ENCODE results near the gene CDC42BPB. TPM values are rescaled to one million over a fixed set of nuclear protein-coding genes. Genes with fewer than 3 reads are reported as not detected.

CDC42BPB gene
- total and polyA plus RNA-seq, 8 donors: 73.4 to 91.4 (median 79.5) TPM

DNA sequence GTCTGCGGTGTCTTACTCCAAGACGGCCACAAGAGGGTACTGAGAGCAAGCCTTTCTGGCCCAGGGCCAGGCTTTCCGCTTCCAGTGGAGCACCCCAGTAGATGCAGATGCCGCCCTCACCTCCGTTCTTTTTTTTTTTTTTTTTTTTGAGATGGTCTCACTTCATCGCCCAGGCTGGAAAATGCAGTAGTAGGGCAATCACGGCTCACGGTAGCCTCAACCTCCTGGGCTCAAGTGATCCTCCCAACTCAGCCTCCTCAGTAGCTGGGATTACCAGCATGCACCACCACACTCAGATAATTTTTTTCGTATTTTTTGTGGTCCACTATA lies 21.0 kb upstream of the CDC42BPB start:
- H3K27me3 ChIP-seq: peaks cover 0 to 32% of the 10 kb centered on the region in 2 donors
- intact Hi-C loops (cut with DNase I): no loop called here
- H3K27ac ChIP-seq: no peak overlapping the region
- H3K9me3 ChIP-seq: no peaks in the 10 kb centered on the region
- TF ChIP-seq, protein P1, sequence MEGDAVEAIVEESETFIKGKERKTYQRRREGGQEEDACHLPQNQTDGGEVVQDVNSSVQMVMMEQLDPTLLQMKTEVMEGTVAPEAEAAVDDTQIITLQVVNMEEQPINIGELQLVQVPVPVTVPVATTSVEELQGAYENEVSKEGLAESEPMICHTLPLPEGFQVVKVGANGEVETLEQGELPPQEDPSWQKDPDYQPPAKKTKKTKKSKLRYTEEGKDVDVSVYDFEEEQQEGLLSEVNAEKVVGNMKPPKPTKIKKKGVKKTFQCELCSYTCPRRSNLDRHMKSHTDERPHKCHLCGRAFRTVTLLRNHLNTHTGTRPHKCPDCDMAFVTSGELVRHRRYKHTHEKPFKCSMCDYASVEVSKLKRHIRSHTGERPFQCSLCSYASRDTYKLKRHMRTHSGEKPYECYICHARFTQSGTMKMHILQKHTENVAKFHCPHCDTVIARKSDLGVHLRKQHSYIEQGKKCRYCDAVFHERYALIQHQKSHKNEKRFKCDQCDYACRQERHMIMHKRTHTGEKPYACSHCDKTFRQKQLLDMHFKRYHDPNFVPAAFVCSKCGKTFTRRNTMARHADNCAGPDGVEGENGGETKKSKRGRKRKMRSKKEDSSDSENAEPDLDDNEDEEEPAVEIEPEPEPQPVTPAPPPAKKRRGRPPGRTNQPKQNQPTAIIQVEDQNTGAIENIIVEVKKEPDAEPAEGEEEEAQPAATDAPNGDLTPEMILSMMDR (IDR thresholded peaks at IDR 0.05): peak; percentile 74
- peaks cover 3 to 16% of the 10 kb centered on the region in 2 donors for H3K4me1 ChIP-seq
- peak; percentile 67 to 91 (median 85) for DNase-seq
- no peak overlapping the region for H3K4me3 ChIP-seq
- ATAC-seq: peak; percentile 58
- no peaks in the 10 kb centered on the region for H3K36me3 ChIP-seq

DNA sequence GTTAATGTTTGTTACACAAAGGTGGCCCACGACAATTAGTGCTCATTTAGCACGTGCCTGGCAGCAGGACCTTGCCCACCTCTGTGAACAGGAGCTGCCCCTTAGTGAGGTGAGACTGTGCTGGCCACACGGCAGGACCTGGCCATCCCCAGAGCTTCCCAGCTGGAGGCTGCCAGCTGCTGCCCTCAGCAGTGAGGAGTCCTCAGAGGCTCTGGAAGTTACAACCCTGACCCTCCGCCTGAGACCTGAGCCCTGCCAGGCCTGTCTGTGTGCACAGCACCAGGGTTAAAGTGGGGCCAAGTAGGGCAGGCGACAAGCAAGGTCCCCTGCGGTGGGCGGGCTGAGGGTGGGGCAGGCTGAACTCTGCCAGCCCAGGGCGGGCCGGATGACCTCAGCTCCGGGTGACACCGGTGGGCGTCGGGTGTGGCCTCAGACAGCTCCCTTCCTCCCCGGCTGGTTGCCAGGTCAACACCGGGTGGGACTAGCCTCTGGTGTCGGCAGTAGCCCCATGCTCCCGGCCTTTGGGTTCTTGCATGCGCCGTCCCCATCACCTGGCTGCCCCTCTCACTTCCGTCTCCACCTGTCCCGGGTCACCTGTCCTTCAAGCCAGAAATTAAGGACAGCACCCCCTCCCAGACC lies 17.5 kb upstream of the CDC42BPB start:
- no peaks in the 10 kb centered on the region for H3K36me3 ChIP-seq
- no peaks in the 10 kb centered on the region for H3K9me3 ChIP-seq
- ATAC-seq: peak; percentile 38
- peaks cover 0 to 13% of the 10 kb centered on the region in 2 donors for H3K27me3 ChIP-seq
- intact Hi-C loops (cut with DNase I): no loop called here
- peak in 3 of 4 donors; percentile 42 to 87 (median 82) for DNase-seq
- H3K4me1 ChIP-seq: peaks cover 3 to 30% of the 10 kb centered on the region in 2 donors
- TF ChIP-seq, protein P1 (IDR thresholded peaks at IDR 0.05): no peak
- H3K4me3 ChIP-seq: peak overlapping the region; percentile 18 to 41
- H3K27ac ChIP-seq: peak overlapping the region; percentile 68 to 80

DNA sequence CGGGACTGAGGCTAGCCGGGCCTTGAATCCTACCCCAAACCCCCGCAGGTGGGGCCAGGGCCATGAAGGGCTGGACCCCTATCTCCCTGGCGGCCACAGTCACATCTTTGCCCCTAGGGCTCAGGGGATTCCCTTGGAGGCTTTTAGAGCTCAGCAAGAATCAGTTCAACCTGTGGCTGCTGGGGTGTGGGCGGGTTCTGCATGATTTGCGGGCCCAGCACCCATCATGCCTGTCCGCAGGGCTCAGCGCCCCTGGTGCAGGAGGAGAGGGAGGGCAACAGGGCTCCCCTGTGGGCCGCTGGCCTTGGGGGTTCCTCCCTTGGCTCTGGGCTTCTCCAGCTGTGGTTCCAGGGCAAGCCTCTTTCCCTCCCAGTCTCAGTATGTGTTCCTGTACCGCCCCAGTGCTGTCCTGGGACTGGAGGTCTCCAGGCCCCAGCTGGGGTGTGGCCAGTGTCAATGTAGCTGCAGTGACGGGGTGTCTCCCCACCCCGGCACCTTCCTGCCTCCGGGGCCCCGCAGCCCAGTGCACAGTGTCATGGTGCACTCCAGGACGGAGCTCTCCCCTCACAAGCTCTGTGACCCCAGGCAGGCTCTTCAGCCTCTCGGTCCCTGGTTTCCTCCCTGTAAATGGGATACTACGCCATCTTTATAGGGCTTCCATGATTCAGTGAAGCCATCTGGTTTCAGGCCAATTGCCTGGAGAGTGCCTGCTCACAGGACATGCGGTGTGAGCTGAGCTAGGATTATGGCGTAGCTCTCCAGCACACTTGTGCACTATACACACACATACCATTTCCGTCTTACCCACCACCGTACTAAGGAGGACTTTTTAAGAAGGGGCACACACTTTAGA lies 16.8 kb upstream of the CDC42BPB start:
- TF ChIP-seq, protein P1 (IDR thresholded peaks at IDR 0.05): no peak
- peaks cover 0 to 13% of the 10 kb centered on the region in 2 donors for H3K27me3 ChIP-seq
- ATAC-seq: no peak
- DNase-seq: peak in 2 of 4 donors; percentile 19 to 69
- H3K9me3 ChIP-seq: no peaks in the 10 kb centered on the region
- intact Hi-C loops (cut with DNase I): no loop called here
- peak overlapping the region; percentile 7 to 80 for H3K27ac ChIP-seq
- no peak overlapping the region for H3K4me3 ChIP-seq
- H3K36me3 ChIP-seq: no peaks in the 10 kb centered on the region
- H3K4me1 ChIP-seq: peaks cover 3 to 30% of the 10 kb centered on the region in 2 donors

DNA sequence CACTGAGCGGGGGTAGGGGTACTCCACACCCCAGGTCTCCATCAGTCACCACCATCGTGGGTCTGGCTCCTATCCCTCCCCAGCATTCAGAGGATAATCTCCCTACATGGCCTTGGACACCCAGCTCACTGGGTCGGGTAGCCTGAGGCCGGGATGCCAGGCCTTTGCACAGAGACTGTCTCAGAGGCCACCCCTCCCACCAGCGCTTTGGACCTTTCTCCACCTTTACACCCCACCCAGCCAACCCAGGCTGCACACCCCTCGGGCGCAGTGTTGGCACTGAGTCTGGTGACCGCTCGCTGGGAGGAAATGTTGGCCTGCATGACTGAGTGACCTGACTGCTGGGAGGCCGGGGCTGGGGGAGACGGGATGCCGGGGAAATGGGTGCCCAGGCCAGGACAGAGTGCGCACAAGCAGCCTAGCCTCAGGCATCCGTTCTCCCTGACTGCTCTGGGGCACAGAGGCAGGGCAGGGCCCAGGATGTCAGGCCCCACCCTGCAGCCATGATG lies 16.1 kb upstream of the CDC42BPB start:
- ATAC-seq (no peak), DNase-seq (no peak)
- Histone ChIP-seq H3K27ac (no peak overlapping the region), H3K4me1 (peaks cover 3 to 33% of the 10 kb centered on the region in 2 donors), H3K36me3 (no peaks in the 10 kb centered on the region), H3K27me3 (peaks cover 0 to 13% of the 10 kb centered on the region in 2 donors), H3K4me3 (no peak overlapping the region), H3K9me3 (no peaks in the 10 kb centered on the region)
- intact Hi-C loops (cut with DNase I): no loop called here
- TF ChIP-seq, protein P1 (IDR thresholded peaks at IDR 0.05): no peak

All from left lung (tissue), 10 donors.